Hematopoietic multipotent progenitor cell treated with erythropoietin and hydrocortisone succinate and interleukin-3 and kit ligand, for 8 days (in vitro differentiated cells): Measurements from ENCODE around the gene TNNI3K.

ENCODE experiments used
- DNase-seq: peaks from one replicate; pipeline ENCODE4 v3.0.0-alpha.2; 2015

TNNI3K gene

GRCh38 chr1:74396462-74396861 lies 161.3 kb downstream of the TNNI3K start:
- DNase-seq = no peak

GRCh38 chr1:74396933-74397332 lies 161.7 kb downstream of the TNNI3K start:
- DNase-seq = no peak

GRCh38 chr1:74399249-74399648 lies 164.1 kb downstream of the TNNI3K start:
- no peak for DNase-seq

GRCh38 chr1:74402873-74403272 lies 167.7 kb downstream of the TNNI3K start:
- DNase-seq = no peak

- DNase-seq = no peak
These were observed 168.4 kb downstream of the TNNI3K start for GRCh38 chr1:74403606-74404005.

GRCh38 chr1:74406759-74407158 lies 171.6 kb downstream of the TNNI3K start:
- DNase-seq = no peak

GRCh38 chr1:74407902-74408301 lies 172.7 kb downstream of the TNNI3K start:
- DNase-seq = no peak

GRCh38 chr1:74412244-74412643 lies 177.1 kb downstream of the TNNI3K start:
- no peak for DNase-seq

- DNase-seq = no peak
These were observed 180.7 kb downstream of the TNNI3K start for GRCh38 chr1:74415935-74416334.

- DNase-seq = no peak
These were observed 184.4 kb downstream of the TNNI3K start for GRCh38 chr1:74419611-74420010.

GRCh38 chr1:74420467-74420866 lies 185.3 kb downstream of the TNNI3K start:
- no peak for DNase-seq

GRCh38 chr1:74422421-74423292 lies 187.5 kb downstream of the TNNI3K start:
- no peak for DNase-seq

GRCh38 chr1:74423471-74423870 lies 188.3 kb downstream of the TNNI3K start:
- no peak for DNase-seq

- DNase-seq = no peak
These were observed 190.5 kb downstream of the TNNI3K start for GRCh38 chr1:74425676-74426075.

GRCh38 chr1:74426208-74426937 lies 191.2 kb downstream of the TNNI3K start:
- no peak for DNase-seq

- no peak for DNase-seq
These were observed 192.5 kb downstream of the TNNI3K start for GRCh38 chr1:74427681-74428080.

- no peak for DNase-seq
These were observed 194.4 kb downstream of the TNNI3K start for GRCh38 chr1:74429580-74429979.

GRCh38 chr1:74430342-74430934 lies 195.3 kb downstream of the TNNI3K start:
- no peak for DNase-seq

- DNase-seq = no peak
These were observed 196.3 kb downstream of the TNNI3K start for GRCh38 chr1:74431531-74431930.

- DNase-seq = no peak
These were observed 197.1 kb downstream of the TNNI3K start for GRCh38 chr1:74432325-74432724.

GRCh38 chr1:74434321-74434720 lies 199.1 kb downstream of the TNNI3K start:
- no peak for DNase-seq

GRCh38 chr1:74436078-74436477 lies 200.9 kb downstream of the TNNI3K start:
- no peak for DNase-seq

GRCh38 chr1:74437035-74437434 lies 201.8 kb downstream of the TNNI3K start:
- no peak for DNase-seq

- DNase-seq = no peak
These were observed 216.8 kb downstream of the TNNI3K start for GRCh38 chr1:74452035-74452434.
